ENCODE measurements around the gene MIOS. TPM values are rescaled to one million over a fixed set of nuclear protein-coding genes. Genes with fewer than 3 reads are reported as not detected.
"Not testable (repeated sequence)": the region's sequence is repeated elsewhere in the genome, so short reads cannot be mapped to it uniquely, and the experiment has no call there.

MIOS gene
- total RNA-seq, 1 experiment from 2014 or later = 31.6 TPM

GRCh38 chr7:7647495-7648036 is 80.9 kb downstream of the MIOS start:
- no peak for DNase-seq (ENCODE audit: low read depth)

GRCh38 chr7:7650682-7651206 is 84.1 kb downstream of the MIOS start:
- no peak for DNase-seq (ENCODE audit: low read depth)

GRCh38 chr7:7651479-7651878 is 84.8 kb downstream of the MIOS start:
- DNase-seq (ENCODE audit: low read depth) = no peak

- peak; percentile 40 for DNase-seq (ENCODE audit: low read depth)
Measured at GRCh38 chr7:7652798-7653540, 86.3 kb downstream of the MIOS start.

- DNase-seq (ENCODE audit: low read depth) = peak; percentile 33
Measured at GRCh38 chr7:7653593-7654187, 87.0 kb downstream of the MIOS start.

- DNase-seq (ENCODE audit: low read depth) = no peak
Measured at GRCh38 chr7:7654964-7655715, 88.5 kb downstream of the MIOS start.

- not testable (repeated sequence) for DNase-seq (ENCODE audit: low read depth)
Measured at GRCh38 chr7:7656459-7656858, 89.8 kb downstream of the MIOS start.

Other genes starting within 250 kb of the MIOS start
- gene COL28A1, start 31.0 kb upstream of the MIOS start, total RNA-seq (2014; rRNA removed; shearing (Covaris generic)) = not detected in 2 replicates
- gene UMAD1, start 73.9 kb downstream of the MIOS start, total RNA-seq (2014; rRNA removed; shearing (Covaris generic)) = 19.9 and 27.4 TPM in 2 replicates
- gene RPA3, start 151.7 kb downstream of the MIOS start, total RNA-seq (2014; rRNA removed; shearing (Covaris generic)) = 121 and 127 TPM in 2 replicates

Data from M059J (cell line).